Body of pancreas (tissue), 4 donors: ENCODE data around the gene ST6GALNAC6. TPM values are rescaled to one million over a fixed set of nuclear protein-coding genes. Genes with fewer than 3 reads are reported as not detected.
A peak's percentile ranks its signal among the peaks of the same experiment; 100 is the strongest.

ENCODE experiments used
- ATAC-seq: fragments of 150-250 bp; one replicate; pipeline ENCODE4 v1.9.1; 2016
- DNase-seq, 4 donors: peaks; one replicate each; pipeline ENCODE4 v3.0.0-alpha.2; 2019
- H3K27ac ChIP-seq, 4 donors: fragments of 200-600 bp; sonication (generic); 1 replicate in 3 of 4; 2 replicates in 1 of 4; pipeline versions ENCODE4 v1.5.1 to v1.6.1; 2016 to 2019; ENCODE audit warnings: mild to moderate bottlenecking in 1 of 4, mixed read lengths in 1 of 4, moderate library complexity in 1 of 4
- H3K27me3 ChIP-seq, 2 donors: fragments of 200-600 bp; sonication (generic); one replicate each; pipeline ENCODE4 v1.6.0; 2016; ENCODE audit warnings: mild to moderate bottlenecking in 1 of 2
- H3K36me3 ChIP-seq, 2 donors: fragments of 200-600 bp; sonication (generic); replicated peaks in 1 of 2; 2 replicates each; pipeline ENCODE4 v1.5.1; 2016; ENCODE audit warnings: low read depth in 2 of 2; ENCODE audit not compliant: insufficient read depth in 1 of 2
- H3K4me1 ChIP-seq: fragments of 200-600 bp; sonication (generic); one replicate; pipeline ENCODE4 v1.6.0; 2016
- H3K4me3 ChIP-seq, 2 donors: fragments of 200-600 bp; sonication (generic); 1 replicate in 1 of 2; 2 replicates in 1 of 2; pipeline ENCODE4 v1.5.1; 2016 to 2019
- H3K9me3 ChIP-seq, 3 donors: fragments of 200-600 bp; sonication (generic); 1 replicate in 2 of 3; 2 replicates in 1 of 3; pipeline ENCODE4 v1.5.1; 2016
- CTCF ChIP-seq, 7 experiments: fragments of 450-650 bp in 4 of 7; fragments of 200-600 bp in 3 of 7; sonication (generic) in 3 of 7; IDR thresholded peaks; one replicate each; pipeline ENCODE4 v1.5.1; 2016 to 2019; ENCODE audit warnings: antibody characterized with exemption in 7 of 7
- POLR2A ChIP-seq, 3 donors: fragments of 450-650 bp; IDR thresholded peaks; one replicate each; pipeline ENCODE4 v1.6.1; 2016; ENCODE audit warnings: antibody characterized with exemption in 3 of 3, mild to moderate bottlenecking in 2 of 3
- WGBS, 2 donors: methylation state at CpG; one replicate each; pipeline ENCODE4 v1.1.5; 2017; 5-methylcytosine and 5-hydroxymethylcytosine counted together
- intact Hi-C: fragments of 100-400 bp; cut with DNase I; formaldehyde crosslinking; loops from one replicate; pipeline ENCODE4 v1.15.1; 2023
- total RNA-seq, 2 donors: library from RNA; depleted of rRNA; stranded (reverse); fragments of >200 nt; gene quantifications; one replicate each; pipeline ENCODE4 v1.1.0, GENCODE V29; 2016

Gene ST6GALNAC6
- total RNA-seq, 2 donors from 2014 or later, result 46.1 to 66.7 TPM

GRCh38 chr9:127854184-127854806 is 45.1 kb downstream of the ST6GALNAC6 start, which contains the start of gene ENG:
ENG (minus strand) TSS chr9:127854658; CDS start chr9:127854355, 303 bp downstream.
- 42 to 61% methylated on average over 15 to 37 of the region's 37 CpGs for WGBS, 2 donors
- no peaks in the 10 kb centered on the region for H3K27me3 ChIP-seq
- ATAC-seq (peak; percentile 57), DNase-seq (peak; percentile 47 to 61 (median 56))
- H3K4me1 ChIP-seq, result peaks cover 17% of the 10 kb centered on the region
- peak within 1 kb of the TSS; percentile 30 to 79 (median 62) for H3K27ac ChIP-seq
- H3K36me3 ChIP-seq, result no peaks in the 10 kb centered on the region
- TF ChIP-seq CTCF (IDR thresholded peaks at IDR 0.05), result no peak
- peak in 2 of 3 donors; percentile 54 to 55 for TF ChIP-seq POLR2A (IDR thresholded peaks at IDR 0.05)
- H3K9me3 ChIP-seq, result peaks cover 0 to 2% (median 0%) of the 10 kb centered on the region in 3 donors
- peak within 1 kb of the TSS in 1 of 2 donors; percentile 8 for H3K4me3 ChIP-seq
- intact Hi-C loops, result no loop called here

- H3K9me3 ChIP-seq, result peaks cover 0 to 7% (median 0%) of the 10 kb centered on the region in 3 donors
- DNase-seq, result no peak
- H3K4me1 ChIP-seq, result peaks cover 10% of the 10 kb centered on the region
- no peaks in the 10 kb centered on the region for H3K27me3 ChIP-seq
- H3K36me3 ChIP-seq, result no peaks in the 10 kb centered on the region
- WGBS, 2 donors, result 63 to 79% methylated on average over 8 to 13 of the region's 13 CpGs
- TF ChIP-seq CTCF (IDR thresholded peaks at IDR 0.05) (no peak), POLR2A (IDR thresholded peaks at IDR 0.05) (no peak)
- intact Hi-C loops, result no loop called here
- peak overlapping the region in 3 of 4 donors; percentile 30 to 79 (median 72) for H3K27ac ChIP-seq
- peak overlapping the region in 1 of 2 donors; percentile 8 for H3K4me3 ChIP-seq
- no peak for ATAC-seq
Observed at GRCh38 chr9:127853312-127854183, 45.9 kb downstream of the ST6GALNAC6 start.

DNA sequence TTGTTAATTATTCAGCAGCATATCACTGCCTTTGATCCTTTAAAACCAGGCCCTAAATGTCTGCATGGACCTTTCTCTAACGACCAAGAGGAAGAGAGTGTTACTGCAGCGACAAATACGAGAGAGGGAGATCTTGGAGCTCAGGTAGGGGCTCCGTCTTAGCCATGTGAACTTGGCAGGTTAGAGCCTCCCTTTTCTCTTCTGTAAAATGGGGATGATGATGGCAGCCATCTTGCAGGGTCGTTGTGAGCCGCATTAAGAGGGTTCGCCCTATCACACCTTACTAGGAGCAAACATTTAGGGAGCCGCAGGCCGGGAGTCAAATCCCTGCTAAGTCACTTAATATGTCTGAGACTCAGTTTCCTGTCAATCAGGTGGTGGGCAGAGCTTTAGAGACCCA is 46.6 kb downstream of the ST6GALNAC6 start:
- no peak overlapping the region for H3K4me3 ChIP-seq
- no peaks in the 10 kb centered on the region for H3K27me3 ChIP-seq
- TF ChIP-seq POLR2A (IDR thresholded peaks at IDR 0.05) (no peak), CTCF (IDR thresholded peaks at IDR 0.05) (no peak)
- H3K36me3 ChIP-seq, result no peaks in the 10 kb centered on the region
- H3K4me1 ChIP-seq, result peaks cover 3% of the 10 kb centered on the region
- H3K27ac ChIP-seq, result peak overlapping the region in 3 of 4 donors; percentile 30 to 79 (median 72)
- peaks cover 0 to 7% (median 0%) of the 10 kb centered on the region in 3 donors for H3K9me3 ChIP-seq
- no peak for DNase-seq
- WGBS, 2 donors, result 69 to 84% methylated on average over 9 of the region's 9 CpGs
- no peak for ATAC-seq
- intact Hi-C loops, result no loop called here

GRCh38 chr9:127850286-127850830 is 49.0 kb downstream of the ST6GALNAC6 start:
- DNase-seq, result no peak
- ATAC-seq, result no peak
- no peak overlapping the region for H3K4me3 ChIP-seq
- H3K9me3 ChIP-seq, result peaks cover 0 to 7% (median 0%) of the 10 kb centered on the region in 3 donors
- TF ChIP-seq CTCF (IDR thresholded peaks at IDR 0.05) (no peak), POLR2A (IDR thresholded peaks at IDR 0.05) (no peak)
- 81 to 87% methylated on average over 16 to 17 of the region's 17 CpGs for WGBS, 2 donors
- H3K27ac ChIP-seq, result peak overlapping the region in 1 of 4 donors; percentile 12
- no peaks in the 10 kb centered on the region for H3K27me3 ChIP-seq
- peaks cover 12% of the 10 kb centered on the region for H3K4me1 ChIP-seq
- H3K36me3 ChIP-seq, result no peaks in the 10 kb centered on the region
- intact Hi-C loops, result no loop called here
